Spleen (tissue), 11 donors: ENCODE data around the gene FOXP1. TPM values are rescaled to one million over a fixed set of nuclear protein-coding genes. Genes with fewer than 3 reads are reported as not detected.
A peak's percentile ranks its signal among the peaks of the same experiment; 100 is the strongest.

ENCODE experiments used
- DNase-seq: peaks from one replicate; pipeline ENCODE4 v3.0.0-alpha.2; 2020
- H3K27ac ChIP-seq, 8 donors: fragments of 200-600 bp; sonication (generic) in 7 of 8; 1 replicate in 4 of 8; 2 replicates in 4 of 8; pipeline versions ENCODE4 v1.5.0 to v1.8.0; 2016 to 2021; ENCODE audit warnings: inconsistent platforms in 4 of 8, mild to moderate bottlenecking in 4 of 8, moderate library complexity in 1 of 8
- H3K27me3 ChIP-seq, 7 donors: fragments of 200-600 bp; sonication (generic) in 6 of 7; replicated peaks in 1 of 7; 1 replicate in 4 of 7; 2 replicates in 3 of 7; pipeline versions ENCODE4 v1.5.0 to v1.8.0; 2016 to 2021; ENCODE audit warnings: inconsistent platforms in 3 of 7, mild to moderate bottlenecking in 1 of 7
- H3K36me3 ChIP-seq, 6 donors: fragments of 200-600 bp; sonication (generic) in 5 of 6; 1 replicate in 4 of 6; 2 replicates in 2 of 6; pipeline versions ENCODE4 v1.5.0 to v1.8.0; 2016 to 2021; ENCODE audit warnings: inconsistent platforms in 2 of 6
- H3K4me1 ChIP-seq, 6 donors: fragments of 200-600 bp; sonication (generic) in 5 of 6; 1 replicate in 3 of 6; 2 replicates in 3 of 6; pipeline versions ENCODE4 v1.5.0 to v1.8.0; 2016 to 2021; ENCODE audit warnings: inconsistent platforms in 3 of 6
- H3K4me3 ChIP-seq, 8 donors: fragments of 200-600 bp; sonication (generic) in 7 of 8; 1 replicate in 4 of 8; 2 replicates in 4 of 8; pipeline versions ENCODE4 v1.5.0 to v1.8.0; 2016 to 2021; ENCODE audit warnings: inconsistent platforms in 4 of 8, mild to moderate bottlenecking in 4 of 8, moderate library complexity in 2 of 8
- H3K9me3 ChIP-seq, 8 donors: fragments of 200-600 bp; sonication (generic) in 7 of 8; 1 replicate in 4 of 8; 2 replicates in 4 of 8; pipeline versions ENCODE4 v1.5.0 to v1.8.0; 2016 to 2021; ENCODE audit warnings: inconsistent platforms in 4 of 8
- CTCF ChIP-seq, 11 experiments: fragments of 200-600 bp in 7 of 11; fragments of 450-650 bp in 4 of 11; sonication (generic) in 4 of 11; IDR thresholded peaks in 8 of 11; conservative IDR thresholded peaks in 3 of 11; 1 replicate in 7 of 11; 2 replicates in 4 of 11; pipeline versions ENCODE4 v1.4.0 to v1.8.0; 2016 to 2021; ENCODE audit warnings: antibody characterized with exemption in 11 of 11, inconsistent platforms in 4 of 11, mild to moderate bottlenecking in 1 of 11
- POLR2A ChIP-seq, 3 donors: fragments of 450-650 bp; IDR thresholded peaks; one replicate each; pipeline ENCODE4 v1.5.1; 2017; ENCODE audit warnings: antibody characterized with exemption in 3 of 3, mild to moderate bottlenecking in 1 of 3
- POLR2AphosphoS5 ChIP-seq, 3 donors: sonication (generic); formaldehyde crosslinking; IDR thresholded peaks; one replicate each; pipeline ENCODE4 v1.5.1; 2017; ENCODE audit warnings: antibody characterized with exemption in 3 of 3
- WGBS, 5 donors: extraction: QIAGEN DNeasy Blood & Tissue Kit in 3 of 5; methylation state at CpG; one replicate each; pipeline versions ENCODE4 v1.1.5 to v1.1.7; 2013 to 2018; 5-methylcytosine and 5-hydroxymethylcytosine counted together
- intact Hi-C: fragments of 100-400 bp; cut with DNase I; formaldehyde crosslinking; loops from one replicate; pipeline ENCODE4 v1.15.0; 2023; ENCODE audit warnings: low total_unique reads
- polyA plus RNA-seq, 3 donors: library from polyadenylated mRNA; stranded (reverse); fragments of 200-250 nt; gene quantifications; one replicate each; pipeline ENCODE4 v1.2.1, GENCODE V29; 2013
- total RNA-seq, 7 donors: library from RNA; depleted of rRNA in 3 of 7; stranded (reverse); fragments of >200 nt in 3 of 7; fragmentation: NEBNext Ultra II Directional in 4 of 7; extraction: Animal tissue kit (Norgen Biotek cat#: 25700) in 4 of 7; gene quantifications; one replicate each; pipeline versions ENCODE4 v1.1.0 to v1.2.1, GENCODE V29; 2016 to 2021
- donor health status: healthy with polysubstance abuse.
- donor health status: DM: no; HTN: no; CAD: no; lungs with moderate emphysema.
- donor health status: DM: no; HTN: no; CAD: no.
- donor health status: Bipolar disorder and iron deficiency.
- donor health status: healthy.
- donor health status: DM: no; HTN: no; CAD: no.
- donor health status: DM: yes; HTN: yes; CAD: no.

Gene FOXP1
- total and polyA plus RNA-seq, 10 donors, result 11.1 to 202 (median 153) TPM

GRCh38 chr3:71565976-71566375, 17.6 kb downstream of the FOXP1 start:
- no peaks in the 10 kb centered on the region for H3K27me3 ChIP-seq
- peaks cover 0 to 48% (median 28%) of the 10 kb centered on the region in 6 donors for H3K4me1 ChIP-seq
- no peak overlapping the region for H3K4me3 ChIP-seq
- whole genome bisulfite sequencing, 5 donors, result 89 to 96% (median 93%) methylated on average over 8 of the region's 8 CpGs
- H3K9me3 ChIP-seq, result no peaks in the 10 kb centered on the region
- peaks cover 0 to 15% (median 0%) of the 10 kb centered on the region in 6 donors for H3K36me3 ChIP-seq
- intact Hi-C loops, result no loop called here
- H3K27ac ChIP-seq, result no peak overlapping the region
- no peak for DNase-seq
- TF ChIP-seq POLR2AphosphoS5 (IDR thresholded peaks at IDR 0.05) (no peak), CTCF (IDR thresholded peaks at IDR 0.05 in 8 of 11, conservative IDR thresholded peaks at IDR 0.05 in 3 of 11) (no peak), POLR2A (IDR thresholded peaks at IDR 0.05) (no peak)

GRCh38 chr3:71565316-71565715, 18.2 kb downstream of the FOXP1 start:
- no peaks in the 10 kb centered on the region for H3K27me3 ChIP-seq
- H3K36me3 ChIP-seq, result peaks cover 0 to 15% (median 0%) of the 10 kb centered on the region in 6 donors
- TF ChIP-seq POLR2AphosphoS5 (IDR thresholded peaks at IDR 0.05) (no peak), POLR2A (IDR thresholded peaks at IDR 0.05) (no peak), CTCF (IDR thresholded peaks at IDR 0.05 in 8 of 11, conservative IDR thresholded peaks at IDR 0.05 in 3 of 11) (no peak)
- WGBS, 5 donors, result 79 to 91% (median 87%) methylated on average over 7 of the region's 7 CpGs
- intact Hi-C loops, result no loop called here
- no peak overlapping the region for H3K27ac ChIP-seq
- no peaks in the 10 kb centered on the region for H3K9me3 ChIP-seq
- no peak overlapping the region for H3K4me3 ChIP-seq
- DNase-seq, result no peak
- peaks cover 0 to 48% (median 26%) of the 10 kb centered on the region in 6 donors for H3K4me1 ChIP-seq

- no peak for DNase-seq
- peak overlapping the region in 2 of 8 donors; percentile 9 to 53 for H3K27ac ChIP-seq
- 63 to 73% (median 65%) methylated on average over 6 of the region's 6 CpGs for WGBS, 5 donors
- H3K27me3 ChIP-seq, result no peaks in the 10 kb centered on the region
- no peak overlapping the region for H3K4me3 ChIP-seq
- no peaks in the 10 kb centered on the region for H3K9me3 ChIP-seq
- peaks cover 0 to 15% (median 0%) of the 10 kb centered on the region in 6 donors for H3K36me3 ChIP-seq
- intact Hi-C loops, result no loop called here
- H3K4me1 ChIP-seq, result peaks cover 0 to 48% (median 26%) of the 10 kb centered on the region in 6 donors
- TF ChIP-seq CTCF (IDR thresholded peaks at IDR 0.05 in 8 of 11, conservative IDR thresholded peaks at IDR 0.05 in 3 of 11) (no peak), POLR2A (IDR thresholded peaks at IDR 0.05) (no peak), POLR2AphosphoS5 (IDR thresholded peaks at IDR 0.05) (no peak)
Measured at GRCh38 chr3:71564361-71564760, 19.2 kb downstream of the FOXP1 start.

- Histone ChIP-seq H3K36me3 (peaks cover 0 to 15% (median 0%) of the 10 kb centered on the region in 6 donors), H3K4me3 (no peak overlapping the region), H3K27ac (peak overlapping the region in 2 of 8 donors; percentile 9 to 53), H3K4me1 (peaks cover 0 to 44% (median 26%) of the 10 kb centered on the region in 6 donors), H3K9me3 (no peaks in the 10 kb centered on the region), H3K27me3 (no peaks in the 10 kb centered on the region)
- intact Hi-C loops, result no loop called here
- DNase-seq, result no peak
- 52 to 76% (median 71%) methylated on average over 3 of the region's 3 CpGs for WGBS, 5 donors
- TF ChIP-seq POLR2A (IDR thresholded peaks at IDR 0.05) (no peak), POLR2AphosphoS5 (IDR thresholded peaks at IDR 0.05) (no peak), CTCF (IDR thresholded peaks at IDR 0.05 in 8 of 11, conservative IDR thresholded peaks at IDR 0.05 in 3 of 11) (no peak)
Measured at GRCh38 chr3:71563827-71564226, 19.7 kb downstream of the FOXP1 start.
